Uterus (tissue), 2 donors: Measurements from ENCODE around the gene DND1.

Experiments used
- POLR2A ChIP-seq, 2 donors: fragments of 450-650 bp; IDR thresholded peaks; one replicate each; pipeline ENCODE4 v1.6.1; 2016; ENCODE audit warnings: antibody characterized with exemption in 2 of 2, mild to moderate bottlenecking in 1 of 2, moderate library complexity in 1 of 2
- TF ChIP-seq, protein P1 (sequence below), 4 experiments: fragments of 200-600 bp in 2 of 4; fragments of 450-650 bp in 2 of 4; sonication (generic) in 2 of 4; IDR thresholded peaks; one replicate each; pipeline ENCODE4 v1.5.1; 2016 to 2019; ENCODE audit warnings: antibody characterized with exemption in 4 of 4, mild to moderate bottlenecking in 2 of 4, moderate library complexity in 1 of 4

DNA sequence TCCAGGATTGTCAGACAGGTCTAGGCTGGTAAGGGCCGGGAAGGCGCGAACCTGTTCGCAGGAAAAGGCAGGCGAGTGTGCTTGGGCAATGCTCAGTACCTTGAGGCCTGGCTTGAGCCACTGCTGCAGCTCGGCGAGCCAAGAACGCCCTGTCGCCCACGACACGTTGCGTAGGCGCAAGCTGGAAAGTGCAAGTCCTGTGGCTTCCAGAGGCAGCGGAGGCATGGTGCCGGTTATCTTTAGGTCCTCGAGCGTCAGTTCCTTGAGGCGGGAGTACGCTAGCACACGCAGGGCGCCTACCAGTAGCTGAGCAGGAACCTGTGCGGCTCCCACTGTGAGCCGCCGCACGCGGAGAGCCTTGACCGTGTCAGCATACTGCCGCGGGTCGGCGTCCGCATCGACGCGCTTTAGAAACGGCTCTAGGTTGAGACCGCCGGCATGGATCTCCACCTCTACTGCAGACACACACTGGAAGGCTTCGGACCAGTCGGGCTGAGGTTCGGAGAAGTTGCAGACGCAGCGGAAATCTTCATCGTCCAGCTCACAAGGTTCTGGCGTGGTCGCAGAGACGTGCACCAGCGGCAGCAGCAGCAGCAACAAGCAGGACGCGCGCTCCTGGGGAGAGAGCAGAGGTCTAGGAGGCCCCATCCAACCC is 40.9 kb downstream of the DND1 start:
- TF ChIP-seq, protein P1, sequence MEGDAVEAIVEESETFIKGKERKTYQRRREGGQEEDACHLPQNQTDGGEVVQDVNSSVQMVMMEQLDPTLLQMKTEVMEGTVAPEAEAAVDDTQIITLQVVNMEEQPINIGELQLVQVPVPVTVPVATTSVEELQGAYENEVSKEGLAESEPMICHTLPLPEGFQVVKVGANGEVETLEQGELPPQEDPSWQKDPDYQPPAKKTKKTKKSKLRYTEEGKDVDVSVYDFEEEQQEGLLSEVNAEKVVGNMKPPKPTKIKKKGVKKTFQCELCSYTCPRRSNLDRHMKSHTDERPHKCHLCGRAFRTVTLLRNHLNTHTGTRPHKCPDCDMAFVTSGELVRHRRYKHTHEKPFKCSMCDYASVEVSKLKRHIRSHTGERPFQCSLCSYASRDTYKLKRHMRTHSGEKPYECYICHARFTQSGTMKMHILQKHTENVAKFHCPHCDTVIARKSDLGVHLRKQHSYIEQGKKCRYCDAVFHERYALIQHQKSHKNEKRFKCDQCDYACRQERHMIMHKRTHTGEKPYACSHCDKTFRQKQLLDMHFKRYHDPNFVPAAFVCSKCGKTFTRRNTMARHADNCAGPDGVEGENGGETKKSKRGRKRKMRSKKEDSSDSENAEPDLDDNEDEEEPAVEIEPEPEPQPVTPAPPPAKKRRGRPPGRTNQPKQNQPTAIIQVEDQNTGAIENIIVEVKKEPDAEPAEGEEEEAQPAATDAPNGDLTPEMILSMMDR (IDR thresholded peaks at IDR 0.05), result no peak
- TF ChIP-seq POLR2A (IDR thresholded peaks at IDR 0.05), result peak in 1 of 2 donors; percentile 13
